HT-29 (cell line): Measurements from ENCODE around the gene FSTL4. TPM values are rescaled to one million over a fixed set of nuclear protein-coding genes. Genes with fewer than 3 reads are reported as not detected.
A peak's percentile ranks its signal among the peaks of the same experiment; 100 is the strongest.

Experiments
- DNase-seq: peaks from one replicate; pipeline ENCODE4 v3.0.0-alpha.2; 2015; ENCODE audit warnings: low spot score
- total RNA-seq: library from RNA; depleted of rRNA; stranded (reverse); fragments of >200 nt; shearing (Covaris generic); gene quantifications from 2 replicates; pipeline ENCODE4 v1.2.3, GENCODE V29; 2014

Gene FSTL4
- total RNA-seq, 1 experiment from 2014 or later, result 0.33 TPM

DNA sequence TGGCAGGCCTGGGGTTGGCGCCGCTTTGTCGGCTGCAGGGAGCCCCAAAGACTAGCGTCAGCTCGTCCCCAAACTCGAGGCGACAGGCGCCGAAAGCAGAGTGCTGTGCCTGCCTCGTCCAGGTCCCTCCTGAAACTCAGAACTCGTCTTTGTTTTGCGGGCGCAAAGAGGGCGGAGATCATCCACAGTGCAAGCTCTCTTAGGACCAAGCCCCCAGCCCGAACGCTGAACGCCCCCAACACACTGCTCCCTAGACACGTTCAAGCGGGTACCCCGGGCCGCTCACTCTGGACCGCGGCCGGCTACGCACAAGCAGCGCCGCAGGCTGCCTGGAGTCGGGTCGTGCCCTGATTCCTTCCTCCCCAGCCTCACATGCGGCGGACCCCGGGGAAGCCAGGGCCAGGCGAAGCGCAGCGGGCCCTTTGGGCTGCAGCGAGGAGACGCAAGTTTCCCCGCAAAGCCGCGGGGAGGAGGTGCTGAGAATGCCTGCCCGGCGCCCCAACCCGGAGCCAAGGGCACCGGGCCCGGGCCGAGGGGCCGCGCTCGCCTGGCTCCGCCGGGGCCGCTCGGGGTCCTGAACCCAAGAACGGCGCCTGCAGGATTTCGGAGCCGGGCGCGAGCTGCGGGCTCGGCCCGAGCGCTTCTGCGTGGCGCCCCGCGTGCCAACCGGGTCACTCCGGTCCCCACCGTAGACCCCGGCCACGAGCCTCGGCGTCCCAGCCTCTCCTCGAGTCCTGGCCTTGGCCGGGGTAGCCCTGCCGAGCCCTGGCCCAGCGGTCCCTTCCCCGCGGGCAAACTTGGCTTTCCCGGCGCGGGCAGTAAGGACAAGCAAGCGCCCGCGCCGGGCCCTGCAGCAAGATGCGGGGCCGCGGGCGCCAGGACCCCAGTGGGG lies 738 bp downstream of the FSTL4 start:
- DNase-seq, result no peak

DNA sequence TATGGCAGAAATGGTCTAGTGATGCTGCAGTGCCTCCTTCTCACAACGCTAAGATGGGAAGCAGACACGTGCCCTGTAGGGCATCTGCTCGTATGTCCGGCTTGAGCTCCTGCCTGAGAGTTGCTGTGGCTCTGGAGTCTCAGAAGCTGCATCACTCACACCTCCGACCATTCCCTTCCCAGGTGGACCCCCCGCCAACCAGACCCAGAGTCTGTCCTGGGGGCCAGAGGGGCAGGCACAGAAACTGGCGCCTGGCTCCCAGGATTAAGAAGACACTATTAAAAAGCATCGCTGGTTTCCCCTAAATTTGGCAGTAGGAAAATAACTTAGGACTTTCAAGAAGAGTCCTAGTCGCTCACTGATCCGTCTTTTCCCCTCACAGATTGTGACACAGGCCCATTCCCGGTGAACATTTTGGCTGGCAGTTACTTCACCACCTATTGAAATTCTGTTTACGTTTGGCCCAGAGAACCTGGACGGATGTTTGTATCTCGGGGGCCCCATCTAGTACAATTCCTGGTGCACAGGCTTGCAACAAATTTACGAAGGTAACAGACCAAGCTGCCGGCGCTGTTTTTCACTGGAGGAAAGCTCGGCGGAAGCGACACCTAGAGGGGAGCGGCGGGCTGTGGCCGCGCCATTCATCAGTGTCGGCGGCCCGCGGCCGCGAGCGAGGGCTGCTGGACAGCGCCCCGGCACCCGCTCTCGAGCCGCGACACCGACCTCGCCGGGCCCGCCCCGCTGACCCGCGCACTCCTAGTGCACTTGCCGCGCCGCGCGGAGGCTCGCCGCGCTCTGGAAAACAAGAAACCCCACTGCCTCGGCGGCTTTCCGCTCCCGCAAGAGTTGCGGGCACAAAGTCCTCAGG lies 1.6 kb downstream of the FSTL4 start:
- DNase-seq, result no peak

DNA sequence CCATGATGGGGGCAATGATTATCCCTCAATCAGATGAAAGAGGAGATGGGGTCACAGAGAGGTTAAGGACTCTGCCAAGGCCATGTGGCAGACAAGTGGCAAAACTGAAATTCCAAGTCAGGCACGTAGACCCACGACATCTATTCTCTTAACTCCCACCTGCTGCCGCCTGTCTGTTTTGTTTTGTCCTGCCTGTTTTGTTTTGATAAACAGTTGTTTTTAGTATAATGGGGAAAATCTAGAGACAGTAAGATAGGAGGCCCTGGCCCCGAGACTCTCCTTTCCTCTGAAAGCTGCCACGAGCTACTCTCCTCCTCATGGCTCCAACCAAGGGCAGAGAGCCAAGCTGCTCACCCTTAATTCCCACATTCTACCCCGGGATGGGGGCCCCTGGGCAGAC lies 4.9 kb downstream of the FSTL4 start:
- DNase-seq, result no peak

DNA sequence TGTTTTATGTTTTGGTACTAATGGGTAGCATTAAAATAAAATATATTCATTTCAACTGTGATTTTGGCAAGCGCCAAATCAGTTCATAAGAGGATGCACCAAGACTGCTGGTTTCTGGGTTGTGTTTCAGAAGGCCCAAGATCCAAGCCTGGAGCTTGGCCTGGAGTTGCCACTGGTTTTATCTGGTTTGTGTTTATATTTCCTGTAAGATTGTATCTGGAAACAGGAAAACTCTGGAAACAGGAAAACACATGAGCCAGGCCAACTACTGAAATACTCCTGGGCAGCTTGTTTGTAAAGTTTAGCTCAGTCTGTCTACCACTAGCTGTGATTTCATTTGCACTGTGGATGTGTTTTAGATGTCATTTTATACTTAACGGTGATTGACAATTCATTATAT lies 5.5 kb downstream of the FSTL4 start:
- DNase-seq, result no peak

DNA sequence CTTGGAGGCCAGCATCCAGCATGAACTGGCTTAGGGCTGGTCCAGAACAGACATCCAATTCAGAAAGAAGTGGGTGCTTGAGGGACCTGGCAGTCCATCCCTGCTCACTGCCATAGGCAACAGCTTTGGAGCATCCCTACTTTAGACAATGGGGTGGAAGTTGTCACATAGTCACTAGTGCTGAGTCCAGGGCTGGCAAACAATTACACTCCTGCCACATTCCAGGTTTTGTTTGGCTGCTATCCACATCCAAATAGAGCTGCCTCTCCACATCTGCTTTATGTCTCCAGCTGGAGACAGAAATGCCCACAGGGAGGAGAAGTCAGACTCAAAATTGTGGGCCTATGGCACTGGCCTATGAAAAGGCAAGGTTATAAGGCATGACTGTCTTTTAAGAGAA lies 7.0 kb downstream of the FSTL4 start:
- DNase-seq, result no peak

DNA sequence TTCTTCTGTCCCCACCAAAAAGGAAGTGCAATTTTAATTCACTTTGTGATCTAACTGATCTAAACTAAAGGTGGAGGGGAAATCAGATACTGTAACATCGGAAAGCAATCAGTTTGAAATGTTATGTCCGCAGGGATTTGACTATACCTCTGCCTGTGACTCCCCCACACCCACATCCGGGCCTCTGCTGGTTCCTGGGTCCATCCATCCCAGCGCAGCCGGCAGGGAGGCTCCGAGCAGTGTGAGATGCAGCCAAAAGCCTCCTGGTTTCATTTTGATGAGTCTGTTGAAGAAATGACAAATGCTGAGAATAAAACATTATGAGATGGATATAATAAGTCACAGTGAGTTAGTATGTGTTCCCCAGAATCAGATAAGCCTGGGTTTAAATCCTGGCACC lies 8.6 kb downstream of the FSTL4 start:
- DNase-seq, result no peak

DNA sequence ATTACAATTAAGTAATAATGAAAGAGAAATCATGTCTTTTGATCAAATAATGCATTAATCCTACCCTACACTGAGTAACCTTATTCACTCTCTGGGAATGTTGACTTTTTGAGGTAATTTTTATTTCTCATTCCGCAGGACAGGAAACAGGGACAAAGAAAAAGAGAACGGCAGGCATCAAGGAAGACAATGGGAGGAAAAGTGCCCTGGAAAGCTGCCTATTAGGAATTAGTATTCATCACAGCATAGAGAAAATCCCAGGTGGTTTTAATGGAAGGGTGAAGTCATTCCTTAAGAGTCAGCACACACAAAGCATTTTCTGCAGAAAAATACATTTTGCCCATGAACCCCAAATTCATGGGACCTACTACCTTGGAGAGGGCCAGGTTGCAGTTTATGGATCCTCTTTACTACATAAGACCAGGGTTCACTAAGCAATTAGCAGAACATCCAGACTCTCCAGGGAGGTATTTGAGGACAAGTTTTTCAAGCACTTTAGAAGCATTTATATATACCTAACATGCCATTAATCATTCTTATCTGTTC lies 9.4 kb downstream of the FSTL4 start:
- DNase-seq, result no peak

DNA sequence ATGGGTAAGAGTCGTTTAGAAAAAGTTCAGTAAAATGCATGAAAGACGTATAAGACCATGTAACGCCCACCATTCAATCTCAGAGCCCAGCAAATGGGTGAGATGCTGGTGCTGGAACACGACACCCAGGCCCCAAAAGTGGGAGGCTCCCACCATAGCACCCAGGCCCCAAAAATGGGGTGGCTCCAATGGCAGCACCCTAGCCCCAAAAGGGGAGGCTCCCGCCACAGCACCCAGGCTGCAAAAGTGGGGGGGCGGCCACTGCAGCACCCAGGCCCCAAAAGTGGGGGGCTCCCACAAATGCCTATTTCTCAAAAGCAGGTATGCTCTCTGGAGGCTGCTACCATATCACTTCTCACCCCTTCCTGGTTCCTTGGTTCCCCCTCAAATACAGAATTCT lies 12.7 kb downstream of the FSTL4 start:
- no peak for DNase-seq

DNA sequence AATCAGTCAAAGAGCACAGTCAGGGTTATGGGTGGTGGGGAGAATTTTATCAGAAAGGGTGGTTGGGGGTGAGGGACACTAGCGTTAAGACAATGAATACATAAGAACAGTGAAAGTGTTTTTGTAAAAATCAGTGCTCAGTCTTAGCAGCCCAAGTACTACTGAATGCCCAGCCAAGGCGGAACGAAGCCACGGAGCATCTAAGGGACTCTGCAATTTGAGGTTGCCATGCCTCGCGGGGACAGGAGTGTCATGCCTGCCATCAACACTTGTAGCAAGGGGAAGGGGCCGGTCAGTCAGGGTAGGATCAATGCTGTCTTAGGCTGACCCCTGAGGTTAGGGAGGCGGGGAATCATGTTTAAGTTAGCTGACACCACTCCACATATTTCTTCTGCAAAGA lies 13.3 kb downstream of the FSTL4 start:
- DNase-seq, result no peak

DNA sequence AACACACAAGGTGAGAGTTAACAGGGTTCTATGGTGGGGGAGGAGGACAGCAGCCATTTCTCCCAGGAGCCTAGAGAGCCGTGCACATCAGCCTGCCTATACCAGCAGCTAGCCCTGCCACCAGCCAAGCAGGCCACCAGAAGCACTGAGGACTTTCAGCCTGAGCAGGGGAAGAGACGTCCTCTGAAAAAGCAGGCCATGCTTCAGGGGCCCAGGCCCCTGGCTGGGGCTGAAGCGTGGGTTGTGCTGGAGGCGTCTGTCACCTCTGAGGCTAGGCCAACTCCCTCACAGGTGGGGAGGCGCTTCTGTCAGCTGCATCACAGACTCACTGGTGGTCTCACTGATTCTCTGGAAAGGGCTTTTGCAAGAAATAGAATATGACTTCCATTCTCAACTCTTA lies 16.3 kb downstream of the FSTL4 start:
- no peak for DNase-seq

DNA sequence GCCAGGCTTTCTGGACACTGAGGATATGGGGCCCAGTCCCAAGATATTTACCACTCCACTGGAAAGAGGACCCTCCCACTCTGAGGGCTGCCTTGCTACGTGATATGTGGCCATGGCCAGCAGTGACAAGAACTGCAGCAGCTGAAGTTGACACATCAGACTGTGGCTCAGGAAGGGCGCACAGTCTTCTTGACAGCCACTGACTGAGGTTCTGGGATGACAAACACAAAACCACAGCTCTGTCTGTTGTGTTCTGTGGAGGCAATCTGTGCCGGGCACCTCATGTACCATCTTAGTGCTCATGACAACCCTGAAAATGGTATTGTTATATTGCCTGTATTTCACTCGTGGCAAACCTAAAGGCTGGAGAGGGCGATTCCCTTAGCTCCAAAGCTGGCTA lies 16.9 kb downstream of the FSTL4 start:
- no peak for DNase-seq

DNA sequence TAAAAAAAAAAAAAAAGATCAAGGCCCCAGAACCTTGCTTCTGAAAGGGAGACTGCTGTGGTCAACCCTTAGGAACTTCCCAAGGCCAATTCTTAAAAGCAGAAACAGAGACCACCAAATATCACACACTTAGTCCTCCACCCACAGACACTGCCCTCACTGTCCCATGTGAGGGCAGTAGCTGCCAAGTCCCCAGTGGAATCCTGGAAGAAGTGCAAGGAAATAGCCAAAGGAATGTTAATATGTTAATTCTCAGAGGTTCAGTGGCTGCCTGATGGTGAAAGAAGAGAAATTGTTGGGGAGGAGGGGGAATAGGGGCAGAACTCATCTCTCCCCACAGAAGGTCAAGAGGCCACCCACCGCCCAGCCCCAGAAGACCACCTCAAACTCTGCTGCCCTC lies 23.1 kb downstream of the FSTL4 start:
- DNase-seq, result peak; percentile 7

DNA sequence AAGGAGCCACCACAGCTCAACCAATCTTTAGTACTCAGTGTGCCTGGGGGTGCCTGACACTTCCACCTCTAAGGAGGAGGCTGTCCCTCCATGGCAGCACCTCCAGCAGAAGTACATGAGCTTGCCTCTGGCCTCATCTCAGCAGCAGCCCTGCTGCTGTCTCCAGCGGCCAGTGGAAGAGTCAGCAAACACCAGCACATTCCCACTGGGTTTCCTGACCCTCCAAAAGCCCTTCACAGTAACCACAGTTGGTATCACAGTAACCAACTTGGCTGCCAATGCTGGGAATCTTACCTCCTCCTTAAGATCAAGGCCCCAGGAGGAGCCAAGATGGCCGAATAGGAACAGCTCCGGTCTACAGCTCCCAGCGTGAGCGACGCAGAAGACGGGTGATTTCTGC lies 29.4 kb downstream of the FSTL4 start:
- DNase-seq, result no peak

DNA sequence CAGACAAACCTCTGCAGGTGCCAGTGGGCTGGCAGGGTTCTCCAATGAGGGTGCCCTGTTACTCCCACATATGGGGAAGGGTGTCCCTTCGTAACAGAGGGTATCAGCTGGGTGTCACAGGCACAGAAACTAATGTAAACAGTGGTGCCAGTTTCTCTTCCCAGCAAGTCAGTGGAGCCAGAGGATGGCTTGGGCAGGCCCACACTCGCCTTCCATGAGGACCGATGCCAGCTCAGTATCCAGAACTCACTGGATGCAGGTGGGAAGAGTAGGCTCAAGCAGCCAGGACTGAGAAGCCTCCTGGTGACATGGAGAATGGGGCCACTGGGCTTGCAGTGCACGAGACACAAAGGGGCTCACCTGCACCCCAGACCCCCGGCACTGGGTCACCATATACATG lies 30.4 kb downstream of the FSTL4 start:
- no peak for DNase-seq

DNA sequence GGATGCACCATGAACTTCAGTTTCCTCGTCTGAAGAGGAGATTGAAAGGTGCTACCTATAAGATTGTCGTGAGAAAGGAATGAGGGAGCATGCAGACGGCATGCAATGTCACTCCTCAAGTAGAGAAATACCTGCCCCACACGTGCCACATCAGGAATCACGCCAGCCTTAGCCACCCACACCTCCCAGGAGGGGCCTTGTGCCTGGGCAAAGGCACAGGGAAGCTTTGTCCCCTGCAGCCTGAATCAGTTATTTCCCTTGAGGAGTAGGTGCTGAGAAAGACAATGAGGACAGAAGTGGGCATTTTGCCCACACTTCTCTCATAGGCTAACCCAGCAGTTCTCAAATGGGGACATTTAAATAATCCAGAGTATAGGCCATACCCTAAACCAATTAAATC lies 31.0 kb downstream of the FSTL4 start:
- DNase-seq, result no peak

DNA sequence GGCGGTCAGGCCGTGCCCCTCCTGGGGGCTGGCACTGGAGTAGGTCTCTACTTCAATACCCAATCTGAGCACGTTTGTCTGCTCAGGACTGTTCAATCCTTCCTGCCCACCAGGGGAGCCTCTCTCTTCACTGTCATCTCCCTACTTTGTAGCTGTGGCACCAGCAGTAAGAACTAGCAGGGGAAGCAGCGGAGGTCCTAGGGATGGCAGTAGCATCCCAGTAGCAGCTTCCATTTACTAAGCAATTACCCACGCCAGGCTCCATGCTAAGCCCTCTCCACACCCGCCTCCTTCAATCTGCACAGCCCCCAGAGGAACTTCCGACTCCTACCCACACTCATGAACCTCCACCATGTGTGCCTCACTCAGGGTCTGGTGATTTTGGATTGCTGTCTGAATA lies 31.7 kb downstream of the FSTL4 start:
- no peak for DNase-seq

DNA sequence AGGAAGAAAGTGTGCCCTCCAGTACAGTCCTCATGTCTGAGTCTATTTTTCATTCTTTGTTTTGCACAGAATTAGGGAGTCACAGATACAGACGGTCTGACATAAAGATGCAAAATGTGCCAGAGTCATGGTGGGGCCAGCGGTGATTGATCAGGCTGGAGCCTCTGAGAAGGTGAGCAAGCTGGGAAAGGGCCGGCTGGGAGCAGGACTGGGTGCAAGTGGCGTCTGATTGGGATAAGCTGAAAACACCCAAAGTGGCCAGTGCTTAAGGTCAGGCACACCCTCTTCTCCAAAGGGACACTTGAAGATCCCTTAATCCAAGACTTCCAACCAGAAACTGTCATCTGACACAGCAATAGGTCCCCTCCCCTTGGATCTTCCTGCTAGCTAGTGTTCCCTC lies 32.6 kb downstream of the FSTL4 start:
- no peak for DNase-seq

DNA sequence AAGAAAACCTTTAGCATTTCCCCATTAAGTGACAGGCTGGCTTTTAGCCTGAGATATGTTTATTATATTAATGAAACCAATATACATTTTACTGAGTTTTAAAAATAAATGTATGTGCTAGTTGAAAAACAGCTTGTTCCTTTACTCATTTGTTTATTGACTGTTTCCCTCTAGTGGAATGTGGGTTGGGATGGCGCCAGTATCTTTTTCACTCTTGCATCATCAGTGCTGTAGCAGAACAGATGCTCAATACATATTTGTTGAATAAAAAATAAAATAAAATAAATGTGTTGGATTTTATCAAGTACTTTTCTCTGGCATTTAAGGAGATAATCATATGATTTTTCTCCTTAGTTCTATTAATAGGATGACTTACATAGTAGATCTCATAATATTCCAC lies 43.0 kb downstream of the FSTL4 start:
- DNase-seq, result no peak

DNA sequence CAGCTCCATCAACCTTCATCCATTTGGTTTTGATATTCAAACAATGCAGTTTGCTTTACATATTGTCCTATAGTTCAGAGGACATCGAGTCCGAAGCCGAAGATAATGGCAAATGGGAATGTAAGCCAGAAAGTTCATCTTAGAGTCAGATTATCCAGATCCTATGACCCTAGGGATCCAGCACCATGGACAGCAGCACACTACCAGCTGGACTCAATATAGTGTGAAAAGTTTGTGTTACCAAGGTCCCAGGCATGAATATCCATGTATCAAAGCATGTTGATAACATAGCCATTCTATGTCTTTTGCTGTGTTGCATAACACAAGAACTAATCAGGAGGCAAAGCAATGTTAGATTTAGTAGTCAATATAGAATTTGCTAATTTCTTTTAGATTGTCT lies 46.3 kb downstream of the FSTL4 start:
- peak; percentile 41 for DNase-seq

DNA sequence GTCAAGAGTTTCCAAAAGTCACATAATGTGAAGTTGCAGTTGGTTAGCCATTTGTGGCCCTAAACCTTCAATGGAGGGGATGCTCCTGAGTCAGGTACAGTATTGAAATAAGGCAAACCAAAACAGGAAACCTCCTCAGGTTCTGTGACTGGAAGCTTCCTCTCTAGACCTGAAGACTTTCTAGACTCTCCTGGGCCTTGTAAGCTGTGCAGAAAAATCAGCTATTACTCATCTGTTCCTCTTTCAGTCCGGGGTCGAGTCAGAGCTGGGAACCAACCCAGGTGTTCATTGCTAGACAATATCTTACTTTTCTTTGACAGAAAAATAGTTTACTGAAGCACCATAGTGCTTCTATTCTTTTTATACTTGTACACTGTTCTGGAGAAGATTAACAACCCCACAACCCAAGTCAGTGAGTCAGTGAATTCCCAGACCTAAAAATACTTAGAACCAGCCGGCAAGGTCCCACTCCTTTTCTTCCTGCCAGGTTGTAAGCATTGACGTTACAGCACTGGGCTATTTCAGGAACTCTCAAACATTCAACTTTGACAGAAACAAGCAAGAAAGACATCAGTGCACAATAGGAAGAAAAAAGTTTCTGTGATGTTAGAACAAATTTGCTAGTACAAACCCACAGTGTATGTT lies 47.3 kb downstream of the FSTL4 start:
- no peak for DNase-seq

DNA sequence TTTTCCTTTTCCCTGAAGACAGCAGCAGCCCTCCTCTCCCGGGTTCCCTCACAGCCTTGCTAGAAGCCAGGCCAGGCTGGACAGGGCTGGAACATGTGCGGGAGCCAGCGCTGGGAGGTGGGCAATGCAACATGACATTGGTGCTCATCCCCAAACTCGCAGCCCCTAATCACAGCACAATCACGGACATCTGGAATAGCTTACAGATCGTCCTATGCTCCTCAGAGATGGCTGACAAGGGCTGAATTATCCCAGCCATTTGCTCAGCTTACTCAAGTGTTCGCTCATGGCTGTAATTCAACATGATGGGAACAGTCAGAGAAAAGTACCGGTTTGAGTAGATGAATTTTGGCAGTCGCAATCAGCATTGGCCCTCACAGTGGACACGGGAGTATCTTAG lies 49.8 kb downstream of the FSTL4 start:
- DNase-seq, result no peak

DNA sequence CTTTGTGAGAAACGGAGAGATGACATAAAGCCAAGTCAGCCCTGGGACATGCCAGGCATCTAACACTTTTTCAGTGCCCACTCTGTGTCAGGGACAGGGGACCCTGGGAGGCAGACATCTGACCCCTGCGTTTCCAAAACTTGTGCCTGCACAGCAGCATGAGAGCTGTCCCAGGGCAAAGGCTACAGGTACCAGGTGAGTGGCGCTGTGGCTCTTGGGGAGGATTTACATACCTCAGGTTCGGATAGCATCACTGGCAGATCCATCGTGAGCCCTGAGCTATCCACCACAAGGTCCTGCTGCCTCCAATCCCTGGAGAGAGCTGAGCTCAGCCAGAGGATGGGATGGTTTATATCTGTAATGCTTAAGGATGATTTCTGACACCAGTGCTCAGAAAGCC lies 52.4 kb downstream of the FSTL4 start:
- no peak for DNase-seq
